HEK293 (cell line): ENCODE results near the gene VWF.

Experiments
- CTCF ChIA-PET: fragments of 350-600 bp; formaldehyde crosslinking; extraction: SDS; loops from one replicate; lab custom pipeline; 2021; ENCODE audit warnings: antibody characterized with exemption; lab: Yijun Ruan, JAX
- POLR2A ChIA-PET: fragments of 300-600 bp; formaldehyde crosslinking; extraction: SDS; loops from one replicate; lab custom pipeline; 2020; ENCODE audit warnings: antibody characterized with exemption, inconsistent platforms; lab: Yijun Ruan, JAX
- H3K27ac ChIP-seq: fragments of 200-500 bp; sonication (Bioruptor generic); 2 replicates; pipeline ENCODE4 v1.5.1; 2014; ENCODE audit warnings: low read depth, low read length, control low read depth, inconsistent platforms; ENCODE audit errors: extremely low read depth
- H3K36me3 ChIP-seq, 2 experiments: fragments of 200-500 bp in 1 of 2; sonication (Bioruptor generic) in 1 of 2; 1 replicate in 1 of 2; 2 replicates in 1 of 2; pipeline ENCODE4 v1.5.1; 2014 to 2017; ENCODE audit warnings: inconsistent platforms in 2 of 2, low read length in 2 of 2; ENCODE audit not compliant: control insufficient read depth in 2 of 2, insufficient read depth in 1 of 2
- H3K4me1 ChIP-seq: fragments of 200-500 bp; sonication (Bioruptor generic); 2 replicates; pipeline ENCODE4 v1.5.1; 2014; ENCODE audit warnings: mild to moderate bottlenecking, low read length, inconsistent platforms; ENCODE audit not compliant: control insufficient read depth, insufficient read depth
- H3K4me3 ChIP-seq: 2 replicates; pipeline ENCODE4 v1.5.1; 2011; ENCODE audit warnings: low read depth, mild to moderate bottlenecking, control low read depth, low read length, moderate library complexity
- H3K9me3 ChIP-seq: fragments of 200-500 bp; sonication (Bioruptor generic); 2 replicates; pipeline ENCODE4 v1.5.1; 2014; ENCODE audit warnings: low read depth, low read length, inconsistent platforms; ENCODE audit not compliant: control insufficient read depth, insufficient read depth
- FEZF1 ChIP-seq: fragments of 450-650 bp; formaldehyde crosslinking; IDR thresholded peaks from 2 replicates; pipeline ENCODE4 v1.5.1; 2016; ENCODE audit warnings: missing biosample characterization, missing genetic modification characterization
- KLF16 ChIP-seq: fragments of 450-650 bp; formaldehyde crosslinking; IDR thresholded peaks from 2 replicates; pipeline ENCODE4 v1.5.1; 2017; ENCODE audit warnings: missing biosample characterization, missing genetic modification characterization
- SCRT1 ChIP-seq: fragments of 450-650 bp; formaldehyde crosslinking; IDR thresholded peaks from 2 replicates; pipeline ENCODE4 v1.5.1; 2016; ENCODE audit warnings: missing biosample characterization, missing genetic modification characterization, borderline replicate concordance
- ZBTB20 ChIP-seq: fragments of 450-650 bp; formaldehyde crosslinking; IDR thresholded peaks from 2 replicates; pipeline ENCODE4 v1.5.1; 2016; ENCODE audit warnings: missing biosample characterization, missing genetic modification characterization
- ZBTB6 ChIP-seq: fragments of 450-650 bp; formaldehyde crosslinking; IDR thresholded peaks from 2 replicates; pipeline ENCODE4 v1.5.1; 2017; ENCODE audit warnings: missing biosample characterization, missing genetic modification characterization
- ZNF132 ChIP-seq: fragments of 450-650 bp; formaldehyde crosslinking; IDR thresholded peaks from 2 replicates; pipeline ENCODE4 v1.5.1; 2017; ENCODE audit warnings: missing biosample characterization, missing genetic modification characterization, borderline replicate concordance
- ZNF2 ChIP-seq: fragments of 450-650 bp; formaldehyde crosslinking; IDR thresholded peaks from 2 replicates; pipeline ENCODE4 v1.5.1; 2016; ENCODE audit warnings: missing biosample characterization, missing genetic modification characterization
- ZNF221 ChIP-seq: fragments of 450-650 bp; formaldehyde crosslinking; IDR thresholded peaks from 2 replicates; pipeline ENCODE4 v1.5.1; 2017; ENCODE audit warnings: missing biosample characterization, missing genetic modification characterization, borderline replicate concordance
- ZNF23 ChIP-seq: fragments of 450-650 bp; formaldehyde crosslinking; IDR thresholded peaks from 2 replicates; pipeline ENCODE4 v1.5.1; 2016; ENCODE audit warnings: missing biosample characterization, missing genetic modification characterization, borderline replicate concordance
- ZNF354C ChIP-seq: fragments of 450-650 bp; formaldehyde crosslinking; IDR thresholded peaks from 2 replicates; pipeline ENCODE4 v1.5.1; 2016; ENCODE audit warnings: missing biosample characterization, missing genetic modification characterization, low read depth, borderline replicate concordance
- ZNF513 ChIP-seq: fragments of 450-650 bp; IDR thresholded peaks from 2 replicates; pipeline ENCODE4 v1.5.1; 2018; ENCODE audit warnings: missing biosample characterization, missing genetic modification characterization
- ZNF571 ChIP-seq: fragments of 450-650 bp; formaldehyde crosslinking; IDR thresholded peaks from 2 replicates; pipeline ENCODE4 v1.5.0; 2017; ENCODE audit warnings: missing biosample characterization, missing genetic modification characterization
- ZNF660 ChIP-seq: fragments of 450-650 bp; IDR thresholded peaks from 2 replicates; pipeline ENCODE4 v1.5.1; 2018; ENCODE audit warnings: missing biosample characterization, mild to moderate bottlenecking, missing genetic modification characterization
- ZNF704 ChIP-seq: fragments of 450-650 bp; formaldehyde crosslinking; IDR thresholded peaks from 2 replicates; pipeline ENCODE4 v1.5.1; 2016; ENCODE audit warnings: missing biosample characterization, missing genetic modification characterization
- TF ChIP-seq, protein P1 (sequence below): fragments of 450-650 bp; formaldehyde crosslinking; IDR thresholded peaks from 2 replicates; pipeline ENCODE4 v1.5.1; 2017; ENCODE audit warnings: missing biosample characterization, missing genetic modification characterization
- TF ChIP-seq, protein P2 (sequence below): fragments of 450-650 bp; formaldehyde crosslinking; IDR thresholded peaks from 2 replicates; pipeline ENCODE4 v1.5.1; 2016; ENCODE audit warnings: missing biosample characterization, missing genetic modification characterization

Gene VWF

GRCh38 chr12:5898874-5899273 lies 225.6 kb downstream of the VWF start:
- H3K27ac ChIP-seq: no peak overlapping the region
- no peaks in the 10 kb centered on the region for H3K9me3 ChIP-seq
- TF ChIP-seq, protein P1, sequence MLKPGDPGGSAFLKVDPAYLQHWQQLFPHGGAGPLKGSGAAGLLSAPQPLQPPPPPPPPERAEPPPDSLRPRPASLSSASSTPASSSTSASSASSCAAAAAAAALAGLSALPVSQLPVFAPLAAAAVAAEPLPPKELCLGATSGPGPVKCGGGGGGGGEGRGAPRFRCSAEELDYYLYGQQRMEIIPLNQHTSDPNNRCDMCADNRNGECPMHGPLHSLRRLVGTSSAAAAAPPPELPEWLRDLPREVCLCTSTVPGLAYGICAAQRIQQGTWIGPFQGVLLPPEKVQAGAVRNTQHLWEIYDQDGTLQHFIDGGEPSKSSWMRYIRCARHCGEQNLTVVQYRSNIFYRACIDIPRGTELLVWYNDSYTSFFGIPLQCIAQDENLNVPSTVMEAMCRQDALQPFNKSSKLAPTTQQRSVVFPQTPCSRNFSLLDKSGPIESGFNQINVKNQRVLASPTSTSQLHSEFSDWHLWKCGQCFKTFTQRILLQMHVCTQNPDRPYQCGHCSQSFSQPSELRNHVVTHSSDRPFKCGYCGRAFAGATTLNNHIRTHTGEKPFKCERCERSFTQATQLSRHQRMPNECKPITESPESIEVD: no peak
- TF ChIP-seq ZBTB6 (tag by site-specific recombination) (no peak), FEZF1 (tag by site-specific recombination) (no peak), ZBTB20 (tag by site-specific recombination) (no peak), KLF16 (tag by site-specific recombination) (no peak), SCRT1 (no peak), ZNF132 (tag by site-specific recombination) (no peak), ZNF23 (tag by site-specific recombination) (no peak), ZNF704 (tag by site-specific recombination) (no peak), ZNF571 (tag by site-specific recombination) (no peak), ZNF2 (tag by site-specific recombination) (no peak), ZNF660 (no peak), ZNF513 (tag by site-specific recombination) (no peak), ZNF354C (tag by site-specific recombination) (no peak), ZNF221 (tag by site-specific recombination) (no peak)
- TF ChIP-seq, protein P2, sequence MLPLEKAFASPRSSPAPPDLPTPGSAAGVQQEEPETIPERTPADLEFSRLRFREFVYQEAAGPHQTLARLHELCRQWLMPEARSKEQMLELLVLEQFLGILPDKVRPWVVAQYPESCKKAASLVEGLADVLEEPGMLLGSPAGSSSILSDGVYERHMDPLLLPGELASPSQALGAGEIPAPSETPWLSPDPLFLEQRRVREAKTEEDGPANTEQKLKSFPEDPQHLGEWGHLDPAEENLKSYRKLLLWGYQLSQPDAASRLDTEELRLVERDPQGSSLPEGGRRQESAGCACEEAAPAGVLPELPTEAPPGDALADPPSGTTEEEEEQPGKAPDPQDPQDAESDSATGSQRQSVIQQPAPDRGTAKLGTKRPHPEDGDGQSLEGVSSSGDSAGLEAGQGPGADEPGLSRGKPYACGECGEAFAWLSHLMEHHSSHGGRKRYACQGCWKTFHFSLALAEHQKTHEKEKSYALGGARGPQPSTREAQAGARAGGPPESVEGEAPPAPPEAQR: no peak
- no peak overlapping the region for H3K4me3 ChIP-seq
- no peaks in the 10 kb centered on the region for H3K4me1 ChIP-seq
- H3K36me3 ChIP-seq: no peaks in the 10 kb centered on the region
- ChIA-PET CTCF (interaction anchor here (0.6 to 1.1 kb wide), 6 partner anchors 24 to 154 kb away, joined by 3 to 5 read pairs (median 3); no protein-coding TSS in a partner anchor), POLR2A (interaction anchor here (0.6 kb wide), 1 partner anchor 1802 kb away, joined by 3 read pairs; no protein-coding TSS in a partner anchor)
